HEK293 (cell line): ENCODE data around the gene MDM2.

Experiments
- MZF1 ChIP-seq: fragments of 450-650 bp; formaldehyde crosslinking; IDR thresholded peaks from 2 replicates; pipeline ENCODE4 v1.5.1; 2017; ENCODE audit warnings: missing biosample characterization, missing genetic modification characterization, borderline replicate concordance
- REST ChIP-seq: fragments of 450-650 bp; formaldehyde crosslinking; IDR thresholded peaks from 2 replicates; pipeline ENCODE4 v1.5.1; 2016; ENCODE audit warnings: missing biosample characterization, missing genetic modification characterization
- YY1 ChIP-seq: fragments of 450-650 bp; formaldehyde crosslinking; IDR thresholded peaks from 2 replicates; pipeline ENCODE4 v1.5.1; 2018; ENCODE audit warnings: missing biosample characterization, missing genetic modification characterization
- ZBTB21 ChIP-seq: fragments of 450-650 bp; formaldehyde crosslinking; IDR thresholded peaks from 2 replicates; pipeline ENCODE4 v1.5.1; 2017; ENCODE audit warnings: missing biosample characterization, missing genetic modification characterization
- ZFP37 ChIP-seq: fragments of 450-650 bp; formaldehyde crosslinking; IDR thresholded peaks from 2 replicates; pipeline ENCODE4 v1.5.1; 2016; ENCODE audit warnings: missing biosample characterization, missing genetic modification characterization
- ZNF274 ChIP-seq, 2 experiments: fragments of 200-500 bp in 1 of 2; fragments of 450-650 bp in 1 of 2; sonication (Bioruptor generic) in 1 of 2; formaldehyde crosslinking in 1 of 2; IDR thresholded peaks; 2 replicates each; pipeline versions ENCODE4 v1.5.1 to v1.6.1; 2014 to 2016; ENCODE audit warnings: borderline replicate concordance in 1 of 2, inconsistent platforms in 1 of 2, low read length in 1 of 2, missing biosample characterization in 1 of 2, missing genetic modification characterization in 1 of 2
- ZNF302 ChIP-seq: fragments of 450-650 bp; formaldehyde crosslinking; IDR thresholded peaks from 2 replicates; pipeline ENCODE4 v1.5.1; 2016; ENCODE audit warnings: missing biosample characterization, missing genetic modification characterization, low read depth
- ZNF510 ChIP-seq: fragments of 450-650 bp; formaldehyde crosslinking; IDR thresholded peaks from 2 replicates; pipeline ENCODE4 v1.5.1; 2018; ENCODE audit warnings: mild to moderate bottlenecking, missing genetic modification characterization, missing biosample characterization; ENCODE audit not compliant: insufficient replicate concordance
- TF ChIP-seq, protein P1 (sequence below): fragments of 450-650 bp; formaldehyde crosslinking; IDR thresholded peaks from 2 replicates; pipeline ENCODE4 v1.5.1; 2016; ENCODE audit warnings: missing biosample characterization, missing genetic modification characterization
- TF ChIP-seq, protein P2 (sequence below): fragments of 450-650 bp; formaldehyde crosslinking; IDR thresholded peaks from 2 replicates; pipeline ENCODE4 v1.5.1; 2017; ENCODE audit warnings: missing biosample characterization, missing genetic modification characterization
- TF ChIP-seq, protein P3 (sequence below): fragments of 450-650 bp; formaldehyde crosslinking; IDR thresholded peaks from 2 replicates; pipeline ENCODE4 v1.5.1; 2016; ENCODE audit warnings: missing biosample characterization, missing genetic modification characterization
- TF ChIP-seq, protein P4 (sequence below): fragments of 450-650 bp; formaldehyde crosslinking; IDR thresholded peaks from 2 replicates; pipeline ENCODE4 v1.5.1; 2016; ENCODE audit warnings: missing biosample characterization, missing genetic modification characterization

DNA sequence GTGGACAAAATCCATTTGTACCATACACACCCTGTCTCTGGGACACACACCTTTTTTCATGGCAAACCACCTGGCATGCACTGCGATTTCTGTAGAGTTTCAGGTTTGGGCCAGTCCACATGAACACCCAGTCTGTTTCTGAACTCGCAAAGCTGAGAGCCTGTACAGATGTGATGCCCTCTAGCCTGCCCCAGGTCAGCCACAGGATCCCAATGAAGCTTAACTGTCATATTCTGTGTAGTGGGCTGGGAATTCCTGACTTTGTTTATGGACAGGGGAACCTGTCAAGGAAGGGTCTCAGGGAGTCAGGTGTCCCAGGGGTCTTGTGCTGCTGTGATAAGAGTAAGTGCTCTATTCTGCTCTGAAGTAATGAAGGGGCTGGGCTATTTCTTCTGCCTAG, 85.2 kb downstream of the MDM2 start:
- TF ChIP-seq ZBTB21 (tag by site-specific recombination): no peak
- TF ChIP-seq, protein P1, sequence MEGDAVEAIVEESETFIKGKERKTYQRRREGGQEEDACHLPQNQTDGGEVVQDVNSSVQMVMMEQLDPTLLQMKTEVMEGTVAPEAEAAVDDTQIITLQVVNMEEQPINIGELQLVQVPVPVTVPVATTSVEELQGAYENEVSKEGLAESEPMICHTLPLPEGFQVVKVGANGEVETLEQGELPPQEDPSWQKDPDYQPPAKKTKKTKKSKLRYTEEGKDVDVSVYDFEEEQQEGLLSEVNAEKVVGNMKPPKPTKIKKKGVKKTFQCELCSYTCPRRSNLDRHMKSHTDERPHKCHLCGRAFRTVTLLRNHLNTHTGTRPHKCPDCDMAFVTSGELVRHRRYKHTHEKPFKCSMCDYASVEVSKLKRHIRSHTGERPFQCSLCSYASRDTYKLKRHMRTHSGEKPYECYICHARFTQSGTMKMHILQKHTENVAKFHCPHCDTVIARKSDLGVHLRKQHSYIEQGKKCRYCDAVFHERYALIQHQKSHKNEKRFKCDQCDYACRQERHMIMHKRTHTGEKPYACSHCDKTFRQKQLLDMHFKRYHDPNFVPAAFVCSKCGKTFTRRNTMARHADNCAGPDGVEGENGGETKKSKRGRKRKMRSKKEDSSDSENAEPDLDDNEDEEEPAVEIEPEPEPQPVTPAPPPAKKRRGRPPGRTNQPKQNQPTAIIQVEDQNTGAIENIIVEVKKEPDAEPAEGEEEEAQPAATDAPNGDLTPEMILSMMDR: no peak
- TF ChIP-seq, protein P2, sequence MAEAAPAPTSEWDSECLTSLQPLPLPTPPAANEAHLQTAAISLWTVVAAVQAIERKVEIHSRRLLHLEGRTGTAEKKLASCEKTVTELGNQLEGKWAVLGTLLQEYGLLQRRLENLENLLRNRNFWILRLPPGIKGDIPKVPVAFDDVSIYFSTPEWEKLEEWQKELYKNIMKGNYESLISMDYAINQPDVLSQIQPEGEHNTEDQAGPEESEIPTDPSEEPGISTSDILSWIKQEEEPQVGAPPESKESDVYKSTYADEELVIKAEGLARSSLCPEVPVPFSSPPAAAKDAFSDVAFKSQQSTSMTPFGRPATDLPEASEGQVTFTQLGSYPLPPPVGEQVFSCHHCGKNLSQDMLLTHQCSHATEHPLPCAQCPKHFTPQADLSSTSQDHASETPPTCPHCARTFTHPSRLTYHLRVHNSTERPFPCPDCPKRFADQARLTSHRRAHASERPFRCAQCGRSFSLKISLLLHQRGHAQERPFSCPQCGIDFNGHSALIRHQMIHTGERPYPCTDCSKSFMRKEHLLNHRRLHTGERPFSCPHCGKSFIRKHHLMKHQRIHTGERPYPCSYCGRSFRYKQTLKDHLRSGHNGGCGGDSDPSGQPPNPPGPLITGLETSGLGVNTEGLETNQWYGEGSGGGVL (tag by site-specific recombination): no peak
- TF ChIP-seq, protein P3, sequence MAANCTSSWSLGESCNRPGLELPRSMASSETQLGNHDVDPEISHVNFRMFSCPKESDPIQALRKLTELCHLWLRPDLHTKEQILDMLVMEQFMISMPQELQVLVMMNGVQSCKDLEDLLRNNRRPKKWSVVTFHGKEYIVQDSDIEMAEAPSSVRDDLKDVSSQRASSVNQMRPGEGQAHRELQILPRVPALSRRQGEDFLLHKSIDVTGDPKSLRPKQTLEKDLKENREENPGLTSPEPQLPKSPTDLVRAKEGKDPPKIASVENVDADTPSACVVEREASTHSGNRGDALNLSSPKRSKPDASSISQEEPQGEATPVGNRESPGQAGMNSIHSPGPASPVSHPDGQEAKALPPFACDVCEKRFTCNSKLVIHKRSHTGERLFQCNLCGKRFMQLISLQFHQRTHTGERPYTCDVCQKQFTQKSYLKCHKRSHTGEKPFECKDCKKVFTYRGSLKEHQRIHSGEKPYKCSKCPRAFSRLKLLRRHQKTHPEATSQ: no peak
- no peak for TF ChIP-seq ZFP37 (tag by site-specific recombination)
- TF ChIP-seq REST (tag by site-specific recombination): no peak
- TF ChIP-seq, protein P4, sequence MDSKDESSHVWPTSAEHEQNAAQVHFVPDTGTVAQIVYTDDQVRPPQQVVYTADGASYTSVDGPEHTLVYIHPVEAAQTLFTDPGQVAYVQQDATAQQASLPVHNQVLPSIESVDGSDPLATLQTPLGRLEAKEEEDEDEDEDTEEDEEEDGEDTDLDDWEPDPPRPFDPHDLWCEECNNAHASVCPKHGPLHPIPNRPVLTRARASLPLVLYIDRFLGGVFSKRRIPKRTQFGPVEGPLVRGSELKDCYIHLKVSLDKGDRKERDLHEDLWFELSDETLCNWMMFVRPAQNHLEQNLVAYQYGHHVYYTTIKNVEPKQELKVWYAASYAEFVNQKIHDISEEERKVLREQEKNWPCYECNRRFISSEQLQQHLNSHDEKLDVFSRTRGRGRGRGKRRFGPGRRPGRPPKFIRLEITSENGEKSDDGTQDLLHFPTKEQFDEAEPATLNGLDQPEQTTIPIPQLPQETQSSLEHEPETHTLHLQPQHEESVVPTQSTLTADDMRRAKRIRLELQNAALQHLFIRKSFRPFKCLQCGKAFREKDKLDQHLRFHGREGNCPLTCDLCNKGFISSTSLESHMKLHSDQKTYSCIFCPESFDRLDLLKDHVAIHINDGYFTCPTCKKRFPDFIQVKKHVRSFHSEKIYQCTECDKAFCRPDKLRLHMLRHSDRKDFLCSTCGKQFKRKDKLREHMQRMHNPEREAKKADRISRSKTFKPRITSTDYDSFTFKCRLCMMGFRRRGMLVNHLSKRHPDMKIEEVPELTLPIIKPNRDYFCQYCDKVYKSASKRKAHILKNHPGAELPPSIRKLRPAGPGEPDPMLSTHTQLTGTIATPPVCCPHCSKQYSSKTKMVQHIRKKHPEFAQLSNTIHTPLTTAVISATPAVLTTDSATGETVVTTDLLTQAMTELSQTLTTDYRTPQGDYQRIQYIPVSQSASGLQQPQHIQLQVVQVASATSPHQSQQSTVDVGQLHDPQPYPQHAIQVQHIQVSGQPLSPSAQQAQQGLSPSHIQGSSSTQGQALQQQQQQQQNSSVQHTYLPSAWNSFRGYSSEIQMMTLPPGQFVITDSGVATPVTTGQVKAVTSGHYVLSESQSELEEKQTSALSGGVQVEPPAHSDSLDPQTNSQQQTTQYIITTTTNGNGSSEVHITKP (tag by site-specific recombination): no peak
- TF ChIP-seq ZNF302 (tag by site-specific recombination): no peak
- no peak for TF ChIP-seq ZNF510 (tag by site-specific recombination)
- TF ChIP-seq ZNF274 (IDR thresholded peaks at IDR 0.05; ENCODE audit: low read length): no peak
- no peak for TF ChIP-seq ZNF274 (tag by site-specific recombination; IDR thresholded peaks at IDR 0.05; ENCODE audit: borderline replicate concordance)
- no peak for TF ChIP-seq MZF1 (tag by site-specific recombination)
- no peak for TF ChIP-seq YY1 (tag by site-specific recombination)
